ENCODE results near the gene GREB1. TPM values are rescaled to one million over a fixed set of nuclear protein-coding genes. Genes with fewer than 3 reads are reported as not detected.

Gene GREB1
- total RNA-seq, 1 donor from 2014 or later: 50.5 TPM

- no peak overlapping the region for H3K4me3 Mint-ChIP-seq
- peaks cover 10% of the 10 kb centered on the region for H3K9me3 Mint-ChIP-seq
- H3K27ac Mint-ChIP-seq: no peak overlapping the region
- H3K4me1 Mint-ChIP-seq (ENCODE audit: unreplicated experiment): peaks cover 5% of the 10 kb centered on the region
- TF ChIP-seq CTCF (conservative IDR thresholded peaks at IDR 0.05): no peak
- H3K27me3 Mint-ChIP-seq: peaks cover 48% of the 10 kb centered on the region
- no peak for DNase-seq (ENCODE audit: extremely low spot score, unreplicated experiment)
- H3K36me3 Mint-ChIP-seq: no peaks in the 10 kb centered on the region
Observed at GRCh38 chr2:11667194-11667593, 133.3 kb downstream of the GREB1 start.

DNA sequence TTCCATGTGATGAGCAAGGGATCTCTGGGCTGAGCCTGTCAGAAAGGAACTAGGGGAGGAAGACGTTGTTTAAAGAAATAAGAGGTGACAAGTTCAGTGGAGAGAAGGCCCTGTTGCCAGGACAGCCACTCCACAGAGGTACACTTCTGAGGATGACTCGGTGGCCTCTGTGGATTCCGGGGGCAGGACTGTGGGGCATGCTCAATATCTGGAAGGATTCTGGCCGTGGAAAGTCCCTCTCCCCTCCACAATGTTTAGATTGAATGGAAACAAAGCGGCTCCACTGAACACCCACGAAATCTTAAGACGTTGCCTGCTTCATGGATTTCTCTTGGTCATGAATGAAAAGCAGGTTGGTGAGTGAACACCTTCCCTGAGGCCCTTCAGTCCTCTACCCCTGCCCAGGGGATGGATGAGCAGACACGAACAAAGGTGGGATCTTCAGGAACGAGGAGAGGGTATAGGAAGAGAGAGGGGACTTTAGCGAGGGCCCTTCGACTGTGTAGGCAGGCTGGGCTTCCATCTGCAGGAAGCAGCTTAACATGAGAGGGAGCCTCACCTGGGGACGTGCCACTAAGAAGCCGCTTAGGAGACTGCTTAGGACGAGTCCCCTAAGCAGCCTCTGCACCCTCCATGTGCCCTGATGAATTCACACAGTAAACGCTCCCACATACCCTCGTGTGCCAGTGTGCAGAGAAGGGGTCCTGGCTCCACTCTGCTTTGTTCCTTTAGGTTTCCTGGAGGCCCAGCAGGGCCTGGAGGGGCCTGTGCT is 134.2 kb downstream of the GREB1 start:
- no peak for DNase-seq (ENCODE audit: extremely low spot score, unreplicated experiment)
- Mint-ChIP-seq H3K27ac (no peak overlapping the region), H3K36me3 (no peaks in the 10 kb centered on the region), H3K4me1 (ENCODE audit: unreplicated experiment) (peaks cover 5% of the 10 kb centered on the region), H3K9me3 (peaks cover 5% of the 10 kb centered on the region), H3K4me3 (no peak overlapping the region), H3K27me3 (peaks cover 52% of the 10 kb centered on the region)
- no peak for TF ChIP-seq CTCF (conservative IDR thresholded peaks at IDR 0.05)

- DNase-seq (ENCODE audit: extremely low spot score, unreplicated experiment): no peak
- TF ChIP-seq CTCF (conservative IDR thresholded peaks at IDR 0.05): no peak
- no peak within 1 kb of the TSS for H3K4me3 Mint-ChIP-seq
- H3K36me3 Mint-ChIP-seq: no peaks in the 10 kb centered on the region
- peaks cover 58% of the 10 kb centered on the region for H3K27me3 Mint-ChIP-seq
- H3K9me3 Mint-ChIP-seq: no peaks in the 10 kb centered on the region
- H3K27ac Mint-ChIP-seq: no peak within 1 kb of the TSS
- peaks cover 5% of the 10 kb centered on the region for H3K4me1 Mint-ChIP-seq (ENCODE audit: unreplicated experiment)
Observed at GRCh38 chr2:11669454-11670291, 135.8 kb downstream of the GREB1 start, which contains the start of gene NTSR2. Gene NTSR2, minus strand, starts transcription at chr2:11670195. Its CDS starts 66 bp downstream, at chr2:11670129.

GRCh38 chr2:11672407-11672806 is 138.6 kb downstream of the GREB1 start:
- H3K9me3 Mint-ChIP-seq: no peaks in the 10 kb centered on the region
- H3K36me3 Mint-ChIP-seq: no peaks in the 10 kb centered on the region
- DNase-seq (ENCODE audit: extremely low spot score, unreplicated experiment): no peak
- peaks cover 71% of the 10 kb centered on the region for H3K27me3 Mint-ChIP-seq
- no peak overlapping the region for H3K27ac Mint-ChIP-seq
- no peak overlapping the region for H3K4me3 Mint-ChIP-seq
- peaks cover 5% of the 10 kb centered on the region for H3K4me1 Mint-ChIP-seq (ENCODE audit: unreplicated experiment)
- TF ChIP-seq CTCF (conservative IDR thresholded peaks at IDR 0.05): no peak

DNA sequence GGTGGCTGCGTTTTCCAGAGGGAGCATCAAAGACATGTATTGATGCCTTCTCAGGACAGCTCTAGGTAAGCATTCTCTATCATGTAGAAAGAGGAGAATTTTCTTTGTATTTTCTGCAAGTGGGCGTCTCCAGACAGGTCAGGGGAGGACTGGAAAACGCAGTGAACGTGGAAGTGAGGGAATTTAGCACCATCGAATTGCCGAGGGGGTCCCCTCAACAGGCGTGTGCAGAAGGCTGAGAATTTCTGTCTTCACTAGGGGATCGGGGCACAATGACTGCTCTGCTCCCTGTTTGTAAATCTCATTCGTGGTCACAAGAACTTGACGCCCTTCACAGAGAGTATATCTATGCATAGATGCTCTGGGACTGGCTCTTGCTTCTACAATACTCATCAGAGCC is 141.1 kb downstream of the GREB1 start:
- DNase-seq (ENCODE audit: extremely low spot score, unreplicated experiment): no peak
- Mint-ChIP-seq H3K27ac (no peak overlapping the region), H3K36me3 (no peaks in the 10 kb centered on the region), H3K9me3 (no peaks in the 10 kb centered on the region), H3K27me3 (peaks cover 63% of the 10 kb centered on the region), H3K4me1 (ENCODE audit: unreplicated experiment) (peaks cover under 1% of the 10 kb centered on the region), H3K4me3 (no peak overlapping the region)
- TF ChIP-seq CTCF (conservative IDR thresholded peaks at IDR 0.05): no peak
